OCI-LY1 (cell line): ENCODE data around the gene SNAPC5.

Experiments
- H2AFZ ChIP-seq: fragments of 200-600 bp; sonication (generic), shearing (Covaris generic); 2 replicates; pipeline ENCODE4 v1.6.0; 2014; ENCODE audit warnings: antibody characterized with exemption, mild to moderate bottlenecking, low read length
- H3F3A ChIP-seq: fragments of 200-600 bp; sonication (generic), shearing (Covaris generic); 2 replicates; pipeline ENCODE4 v1.6.0; 2014; ENCODE audit warnings: mild to moderate bottlenecking, antibody characterized with exemption, low read length, moderate library complexity; ENCODE audit not compliant: insufficient read depth
- H3K27ac ChIP-seq: fragments of 200-600 bp; sonication (generic); 2 replicates; pipeline ENCODE4 v1.5.1; 2014; ENCODE audit warnings: low read length, mixed run types, mild to moderate bottlenecking, low read depth; ENCODE audit not compliant: poor library complexity, severe bottlenecking
- H3K27me3 ChIP-seq: fragments of 200-600 bp; sonication (generic); 2 replicates; pipeline ENCODE4 v1.6.0; 2014; ENCODE audit warnings: antibody characterized with exemption, mild to moderate bottlenecking, low read length, moderate library complexity; ENCODE audit not compliant: insufficient read depth
- H3K36me3 ChIP-seq: fragments of 200-600 bp; sonication (generic); 2 replicates; pipeline ENCODE4 v1.6.1; 2014; ENCODE audit warnings: mild to moderate bottlenecking, antibody characterized with exemption, low read length, moderate library complexity, mixed read lengths; ENCODE audit not compliant: insufficient read depth
- H3K4me1 ChIP-seq: fragments of 200-600 bp; sonication (generic); 2 replicates; pipeline ENCODE4 v1.5.1; 2014; ENCODE audit warnings: mild to moderate bottlenecking, low read length, moderate library complexity; ENCODE audit not compliant: insufficient read depth, severe bottlenecking
- H3K4me2 ChIP-seq: fragments of 200-600 bp; sonication (generic), shearing (Covaris generic); 2 replicates; pipeline ENCODE4 v1.6.1; 2014; ENCODE audit warnings: low read length
- H3K4me3 ChIP-seq: fragments of 200-600 bp; sonication (generic); 2 replicates; pipeline ENCODE4 v1.5.1; 2014; ENCODE audit warnings: low read length, low read depth, mild to moderate bottlenecking, mixed read lengths; ENCODE audit not compliant: poor library complexity, severe bottlenecking
- H3K79me2 ChIP-seq: fragments of 200-600 bp; shearing (Covaris generic); 2 replicates; pipeline ENCODE4 v1.6.1; 2016; ENCODE audit warnings: mixed run types, low read length, mixed read lengths; ENCODE audit not compliant: insufficient read depth
- H3K9ac ChIP-seq: fragments of 200-600 bp; sonication (generic), shearing (Covaris generic); 2 replicates; pipeline ENCODE4 v1.6.1; 2014; ENCODE audit warnings: mild to moderate bottlenecking, low read length, mixed read lengths
- H3K9me2 ChIP-seq: fragments of 200-600 bp; sonication (generic), shearing (Covaris generic); 2 replicates; pipeline ENCODE4 v1.6.1; 2014; ENCODE audit warnings: low read depth, mild to moderate bottlenecking, low read length, mixed read lengths
- H3K9me3 ChIP-seq: fragments of 200-600 bp; shearing (Covaris generic); 2 replicates; pipeline ENCODE4 v1.6.1; 2014; ENCODE audit warnings: low read length, mixed read lengths
- H4K20me1 ChIP-seq: fragments of 200-600 bp; sonication (generic), shearing (Covaris generic); 2 replicates; pipeline ENCODE4 v1.6.0; 2016; ENCODE audit warnings: mild to moderate bottlenecking, low read length; ENCODE audit not compliant: insufficient read depth
- CTCF ChIP-seq: fragments of 200-600 bp; sonication (generic), shearing (Covaris generic); IDR thresholded peaks from 2 replicates; pipeline ENCODE4 v1.5.1; 2017; ENCODE audit warnings: mild to moderate bottlenecking, antibody characterized with exemption, low read length, moderate library complexity, mixed read lengths
- EZH2 ChIP-seq: fragments of 200-600 bp; sonication (generic), shearing (Covaris generic); IDR thresholded peaks from 2 replicates; pipeline ENCODE4 v1.8.0; 2017; ENCODE audit warnings: borderline replicate concordance, mixed run types, mild to moderate bottlenecking, antibody characterized with exemption, low read length, moderate library complexity, mixed read lengths

Gene SNAPC5

GRCh38 chr15:66497502-66498455 lies at the start of gene SNAPC5:
Gene SNAPC5 (minus strand): TSS chr15:66497762. CDS start chr15:66497731, 31 bp downstream.
- H3K27ac ChIP-seq: peak within 1 kb of the TSS; percentile 79
- H3F3A ChIP-seq: peaks cover 27% of the 10 kb centered on the region
- H3K4me2 ChIP-seq: peak within 1 kb of the TSS; percentile 64
- TF ChIP-seq EZH2 (no peak), CTCF (peak; percentile 99)
- no peaks in the 10 kb centered on the region for H3K9me2 ChIP-seq
- H3K79me2 ChIP-seq: peaks cover 12% of the 10 kb centered on the region
- H3K4me3 ChIP-seq: peak within 1 kb of the TSS; percentile 89
- no peaks in the 10 kb centered on the region for H4K20me1 ChIP-seq
- H3K27me3 ChIP-seq: no peaks in the 10 kb centered on the region
- H3K36me3 ChIP-seq: peaks cover 88% of the 10 kb centered on the region
- peak within 1 kb of the TSS; percentile 92 for H3K9ac ChIP-seq
- H3K4me1 ChIP-seq: peaks cover 31% of the 10 kb centered on the region
- H2AFZ ChIP-seq: no peak within 1 kb of the TSS
- H3K9me3 ChIP-seq: no peaks in the 10 kb centered on the region

GRCh38 chr15:66545255-66545654 lies 47.7 kb upstream of the SNAPC5 start:
- Histone ChIP-seq H3K4me1 (peaks cover 4% of the 10 kb centered on the region), H3K27ac (no peak overlapping the region), H3K9me3 (no peaks in the 10 kb centered on the region), H4K20me1 (no peaks in the 10 kb centered on the region), H3K4me2 (no peak overlapping the region), H3F3A (no peaks in the 10 kb centered on the region), H3K9me2 (no peaks in the 10 kb centered on the region), H3K36me3 (peaks cover 45% of the 10 kb centered on the region), H3K79me2 (no peaks in the 10 kb centered on the region), H3K9ac (no peak overlapping the region), H2AFZ (no peak overlapping the region), H3K4me3 (no peak overlapping the region), H3K27me3 (no peaks in the 10 kb centered on the region)
- no peak for TF ChIP-seq CTCF
- no peak for TF ChIP-seq EZH2

- Histone ChIP-seq H3K79me2 (no peaks in the 10 kb centered on the region), H3F3A (no peaks in the 10 kb centered on the region), H2AFZ (no peak overlapping the region), H4K20me1 (no peaks in the 10 kb centered on the region), H3K9ac (no peak overlapping the region), H3K27me3 (no peaks in the 10 kb centered on the region), H3K9me3 (no peaks in the 10 kb centered on the region), H3K27ac (no peak overlapping the region), H3K4me3 (no peak overlapping the region), H3K36me3 (peaks cover 50% of the 10 kb centered on the region), H3K9me2 (no peaks in the 10 kb centered on the region), H3K4me1 (peaks cover 4% of the 10 kb centered on the region), H3K4me2 (no peak overlapping the region)
- TF ChIP-seq EZH2: no peak
- TF ChIP-seq CTCF: no peak
These were observed 45.3 kb upstream of the SNAPC5 start for GRCh38 chr15:66542896-66543295.
